GM19397 (cell line): ENCODE data around the gene HOXB6.

Experiments
- ATAC-seq: cut with Tn5 transposase; IDR thresholded peaks from one replicate; pipeline ENCODE4 v1.9.1; 2021; ENCODE audit warnings: mild to moderate bottlenecking, moderate library complexity; ENCODE audit not compliant: unreplicated experiment

The HOXB6 gene

DNA sequence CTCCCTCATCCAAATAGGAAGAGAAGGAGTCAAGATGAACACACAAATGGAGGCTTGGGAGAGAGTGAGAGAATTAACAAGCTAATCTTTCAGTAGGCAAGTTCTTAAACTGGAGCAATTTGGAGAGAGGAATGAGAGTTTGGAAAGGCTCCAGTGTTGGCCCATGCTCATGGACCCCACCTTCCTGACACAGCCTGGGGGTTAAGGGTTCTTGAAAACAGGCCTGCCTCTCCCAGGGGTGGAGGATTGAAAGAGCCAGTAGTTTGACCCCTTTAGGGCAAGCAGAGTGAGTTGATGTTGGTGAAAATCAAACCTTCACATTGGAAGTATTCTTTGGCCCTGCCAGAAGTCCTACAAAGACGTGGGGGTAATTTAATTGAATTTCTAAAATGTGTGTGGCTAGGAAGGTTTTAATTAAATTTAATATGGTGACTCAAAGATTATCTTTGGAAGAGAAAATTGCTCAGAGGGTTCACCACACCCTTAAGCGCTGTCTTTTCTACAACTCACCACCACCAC is 20.5 kb downstream of the HOXB6 start:
- no peak for ATAC-seq

DNA sequence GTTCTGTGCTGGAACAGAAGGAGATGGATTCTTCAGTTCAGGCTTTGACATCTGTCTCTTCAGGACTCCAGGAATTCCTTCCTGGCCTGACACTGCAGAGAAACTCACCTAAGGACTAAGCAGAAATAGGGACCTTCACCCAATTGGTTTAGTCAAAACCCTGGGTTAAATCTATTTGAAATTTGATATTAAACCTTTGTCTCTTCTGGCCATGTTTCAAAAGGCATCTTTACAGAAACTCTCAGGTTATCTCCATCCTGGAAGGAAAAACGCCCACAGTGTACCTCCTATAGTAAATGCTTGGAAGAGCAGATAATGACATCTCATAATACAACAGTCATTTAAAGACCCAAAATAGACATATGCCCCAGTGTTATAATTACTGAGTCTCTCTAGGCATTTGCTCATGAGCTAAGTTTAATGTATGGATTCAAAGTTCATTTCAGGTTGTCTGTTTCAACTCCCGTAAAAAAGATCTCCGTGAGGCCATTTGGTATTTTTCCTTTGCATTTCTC is 21.0 kb downstream of the HOXB6 start:
- no peak for ATAC-seq

DNA sequence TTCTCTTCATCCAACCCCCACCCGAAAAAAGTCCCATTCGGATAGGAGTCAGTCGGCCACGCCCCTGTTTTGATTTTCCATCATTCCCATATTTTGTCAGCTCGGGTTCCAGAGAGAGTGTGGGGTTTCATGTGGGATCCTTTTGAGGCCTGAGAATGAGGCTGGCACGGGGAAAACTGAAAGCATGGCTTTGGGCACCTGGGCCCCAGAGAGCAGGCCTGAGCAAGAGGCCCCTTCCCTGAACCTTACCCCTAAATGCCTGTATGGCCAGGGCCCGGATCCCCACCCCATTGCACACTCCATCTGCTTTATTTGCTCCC is 22.1 kb downstream of the HOXB6 start:
- ATAC-seq, result no peak

DNA sequence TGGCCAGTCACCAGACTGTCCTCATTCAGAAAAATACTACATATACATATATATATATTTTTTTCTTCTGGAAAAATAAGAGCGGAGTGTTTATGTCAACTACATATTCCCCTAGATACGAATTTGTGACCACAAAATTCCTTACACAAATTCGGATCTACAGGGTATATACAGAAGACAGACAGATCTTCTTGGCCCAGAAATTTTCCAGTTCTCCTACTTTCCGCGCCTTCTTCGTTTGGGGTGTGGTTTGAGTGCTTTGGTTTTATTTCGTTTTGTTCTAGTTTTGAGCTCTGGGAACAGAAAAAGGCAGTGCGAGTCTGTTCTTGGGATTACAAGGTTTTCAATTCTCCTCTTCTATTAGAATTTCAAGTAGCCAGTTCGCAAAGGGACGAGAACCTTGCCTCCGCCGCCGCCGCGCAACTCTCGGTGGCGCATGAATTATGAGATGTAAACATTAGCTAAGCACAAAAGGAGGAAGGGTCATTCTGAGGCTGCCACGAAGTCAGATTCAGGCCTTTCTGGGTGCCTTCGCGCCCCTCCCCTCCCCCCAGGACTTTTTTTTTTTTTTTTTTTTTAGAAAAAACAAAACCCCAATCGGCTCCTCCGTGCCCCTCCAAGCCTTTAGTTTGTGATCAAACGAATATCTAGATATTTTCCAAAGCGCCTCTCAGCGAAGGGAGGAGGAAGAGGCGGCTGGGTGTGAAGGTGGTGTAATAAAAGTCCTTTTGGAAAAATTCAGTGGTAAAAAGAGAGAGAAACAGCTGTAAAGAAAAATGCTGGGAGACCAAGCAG is 24.8 kb downstream of the HOXB6 start:
- no peak for ATAC-seq

DNA sequence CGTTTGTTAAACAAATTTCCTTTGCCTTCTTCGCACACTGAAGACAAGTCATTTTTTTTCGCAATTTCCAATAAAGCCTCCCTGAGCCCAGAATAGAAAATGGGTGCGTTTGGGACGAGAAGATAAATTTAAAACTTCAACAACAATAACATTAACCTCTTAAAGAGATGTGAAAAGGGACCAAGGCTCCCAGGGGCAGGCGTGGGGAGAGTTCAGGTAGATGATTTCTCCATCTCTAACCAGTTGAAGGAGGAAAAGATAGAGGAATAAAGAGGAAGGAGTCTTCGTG is 25.4 kb downstream of the HOXB6 start:
- ATAC-seq, result no peak

DNA sequence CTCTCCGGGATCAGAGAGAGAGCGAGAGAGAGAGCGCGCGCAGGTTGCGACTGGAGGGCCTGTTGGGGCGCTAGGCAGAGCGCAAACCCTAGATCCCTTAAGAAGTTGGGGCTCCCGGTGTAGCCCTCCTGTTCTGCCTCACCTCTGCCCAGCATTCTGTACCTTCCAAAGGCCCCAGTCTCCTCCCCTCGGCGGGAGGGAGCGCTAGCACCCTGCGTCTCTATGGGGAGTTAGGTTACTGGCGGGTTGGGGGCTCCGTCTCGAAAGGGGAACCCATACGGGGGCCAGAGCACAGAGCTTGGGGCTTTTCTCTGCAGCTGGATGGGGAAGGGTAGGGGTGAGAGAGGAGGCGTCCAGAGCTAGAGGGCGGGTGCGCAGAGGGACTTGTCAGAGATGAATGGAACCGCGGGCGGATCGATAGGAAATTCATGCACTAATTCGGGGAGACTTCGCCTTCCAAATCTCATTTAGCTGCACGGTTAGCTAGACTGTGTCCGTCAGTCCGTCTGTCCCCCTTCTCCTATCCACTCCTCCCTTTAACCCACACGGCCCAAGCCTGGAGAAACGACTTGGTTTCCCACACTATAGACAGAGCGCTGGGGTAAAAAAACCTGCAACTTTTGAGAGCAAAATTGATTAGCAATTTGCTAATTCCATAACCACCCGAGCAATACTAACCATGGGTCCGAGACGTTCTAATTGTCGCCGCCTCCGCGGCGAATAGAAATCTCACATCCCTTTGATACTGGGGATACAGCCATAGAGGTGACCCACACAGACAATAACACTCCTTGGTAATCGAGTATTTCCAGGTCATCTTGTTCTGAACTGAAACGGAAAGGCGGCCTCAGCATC is 25.9 kb downstream of the HOXB6 start:
- ATAC-seq, result peak; percentile 25

DNA sequence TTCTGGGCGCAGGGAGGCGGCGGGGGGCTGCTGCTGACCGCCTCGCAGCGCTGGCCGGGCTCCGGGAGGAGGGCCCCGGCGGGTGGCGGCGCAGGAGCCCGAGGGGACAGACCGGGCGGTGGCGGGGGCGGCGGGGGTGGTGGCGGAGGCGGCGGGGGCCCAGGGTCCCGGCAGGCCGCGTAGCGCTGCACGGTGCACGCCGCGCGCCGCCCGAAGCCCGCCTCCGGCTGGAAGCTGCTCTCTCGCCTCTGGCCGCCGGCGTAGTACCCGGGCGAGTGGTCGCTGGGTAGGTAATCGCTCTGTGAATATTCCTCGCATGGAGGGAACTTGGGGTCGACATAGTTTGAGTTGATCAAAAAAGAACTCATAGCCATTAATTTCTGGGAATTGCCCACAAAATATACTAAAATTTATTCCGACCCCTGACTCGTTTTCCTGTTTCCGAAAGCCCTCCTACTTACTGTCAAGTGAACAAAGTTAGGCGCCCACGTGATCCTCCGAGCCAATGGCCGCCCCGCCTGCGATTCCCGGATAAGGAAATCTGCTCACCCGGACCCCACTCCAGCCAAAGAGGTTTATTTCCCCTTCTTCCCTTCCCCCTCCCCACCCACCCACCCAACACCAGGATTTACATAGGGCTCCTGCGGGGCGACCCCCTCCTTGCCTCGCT is 26.7 kb downstream of the HOXB6 start, which contains the start of gene HOXB4:
Gene HOXB4 (minus strand): TSS at position 405 of the 670 bp plus-strand sequence. CDS start 31 bp downstream, at position 374.
- peak; percentile 50 for ATAC-seq

DNA sequence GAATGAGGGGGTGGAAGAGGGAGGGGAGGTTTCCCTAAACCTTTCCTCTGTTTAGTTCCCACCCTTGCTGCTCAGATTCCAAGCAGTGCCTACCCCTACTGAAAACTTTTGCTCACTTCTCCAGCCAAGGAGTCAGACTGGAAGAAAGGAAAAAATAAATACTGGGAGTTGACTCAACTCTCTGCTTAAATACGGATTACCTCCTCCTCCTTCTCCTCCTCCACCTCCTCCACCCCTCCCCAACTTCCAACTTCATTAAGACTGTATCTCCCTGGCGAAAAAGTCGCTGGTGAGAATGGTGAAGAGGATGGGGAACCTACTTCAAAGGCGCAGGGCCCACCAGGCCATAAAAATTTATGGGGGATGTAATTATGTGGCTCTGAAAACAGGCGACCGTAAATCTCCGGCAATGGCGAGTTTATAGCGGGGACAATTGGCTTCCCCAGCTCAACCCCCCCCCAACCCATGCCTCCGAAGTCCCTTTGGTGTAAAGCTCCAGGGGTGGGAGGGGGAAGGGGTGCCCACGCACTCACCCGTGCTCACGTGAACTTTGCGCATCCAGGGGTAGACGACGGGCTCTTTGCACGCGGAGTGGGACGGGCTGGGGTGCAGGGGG is 27.3 kb downstream of the HOXB6 start:
- peak; percentile 7 for ATAC-seq

DNA sequence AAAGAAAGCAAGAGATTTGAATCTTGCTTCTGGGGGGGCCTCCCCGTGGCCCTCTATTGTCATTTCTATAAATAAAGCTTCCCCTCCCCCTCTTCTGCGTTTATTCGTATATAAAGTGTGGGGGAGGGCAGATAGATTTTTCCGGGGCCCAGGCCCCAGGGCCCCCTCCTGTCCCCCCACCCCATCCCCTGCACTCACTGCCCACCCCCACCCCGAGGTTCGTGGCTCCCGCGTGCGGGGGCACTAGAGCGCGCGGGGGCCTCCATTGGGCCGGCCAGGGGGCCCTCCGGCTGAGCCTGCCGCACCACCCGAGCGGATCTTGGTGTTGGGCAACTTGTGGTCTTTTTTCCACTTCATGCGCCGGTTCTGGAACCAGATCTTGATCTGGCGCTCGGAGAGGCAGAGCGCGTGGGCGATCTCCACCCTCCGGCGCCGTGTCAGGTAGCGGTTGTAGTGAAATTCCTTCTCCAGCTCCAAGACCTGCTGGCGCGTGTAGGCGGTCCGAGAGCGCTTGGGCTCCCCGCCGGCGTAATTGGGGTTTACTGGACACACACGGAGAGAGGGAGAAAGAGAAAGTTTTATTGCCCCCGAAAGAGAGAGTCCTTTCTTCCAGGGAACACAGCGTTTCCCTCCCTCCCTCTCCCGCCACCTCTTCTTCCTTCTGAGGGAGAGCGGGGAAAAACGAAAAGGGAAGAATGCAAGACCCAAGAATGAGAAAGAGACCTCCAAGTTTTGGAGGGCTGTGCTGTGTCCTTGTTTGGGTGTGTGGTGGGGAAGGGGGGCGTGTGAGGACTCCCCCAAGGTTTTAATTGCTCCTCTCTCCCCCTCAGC is 28.1 kb downstream of the HOXB6 start:
- ATAC-seq, result no peak

DNA sequence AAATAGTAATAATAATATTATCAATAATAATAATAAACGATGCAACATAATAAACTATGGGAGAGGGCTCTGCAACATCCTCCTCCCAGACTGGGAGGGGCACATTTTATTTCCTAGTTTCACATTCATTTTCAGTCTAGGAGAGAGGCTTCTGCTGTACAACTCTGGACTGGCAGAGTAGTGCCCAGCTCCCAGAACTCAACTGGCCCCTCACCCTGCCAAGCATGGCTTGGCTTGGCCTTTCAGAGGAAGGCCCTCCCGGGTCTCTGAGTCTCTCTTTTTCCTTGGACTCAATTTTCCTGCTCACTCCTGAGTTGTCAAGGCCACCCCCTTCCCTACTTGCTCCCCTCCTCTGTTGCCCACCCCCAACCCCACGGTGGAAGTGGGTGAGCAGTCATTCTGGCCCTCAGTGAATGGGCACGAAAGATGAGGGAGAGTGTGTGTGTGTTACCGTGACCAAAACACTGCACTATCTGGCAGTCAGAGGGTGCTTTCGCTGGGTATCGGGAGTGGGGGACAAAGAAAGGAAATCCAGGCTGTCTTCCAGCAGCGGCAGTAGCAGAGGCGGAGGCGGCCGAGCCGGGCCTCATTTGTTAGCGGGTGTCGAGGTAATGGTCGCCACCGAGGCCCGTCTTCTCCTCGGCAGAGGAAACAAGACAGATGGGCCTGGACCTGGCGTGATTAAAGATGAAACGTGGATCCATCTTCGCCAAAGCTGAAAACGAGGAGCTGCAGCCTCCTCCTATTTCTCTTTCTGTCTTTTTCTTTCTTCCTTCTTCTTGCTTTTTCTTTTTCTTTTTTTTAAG is 28.9 kb downstream of the HOXB6 start:
- no peak for ATAC-seq

DNA sequence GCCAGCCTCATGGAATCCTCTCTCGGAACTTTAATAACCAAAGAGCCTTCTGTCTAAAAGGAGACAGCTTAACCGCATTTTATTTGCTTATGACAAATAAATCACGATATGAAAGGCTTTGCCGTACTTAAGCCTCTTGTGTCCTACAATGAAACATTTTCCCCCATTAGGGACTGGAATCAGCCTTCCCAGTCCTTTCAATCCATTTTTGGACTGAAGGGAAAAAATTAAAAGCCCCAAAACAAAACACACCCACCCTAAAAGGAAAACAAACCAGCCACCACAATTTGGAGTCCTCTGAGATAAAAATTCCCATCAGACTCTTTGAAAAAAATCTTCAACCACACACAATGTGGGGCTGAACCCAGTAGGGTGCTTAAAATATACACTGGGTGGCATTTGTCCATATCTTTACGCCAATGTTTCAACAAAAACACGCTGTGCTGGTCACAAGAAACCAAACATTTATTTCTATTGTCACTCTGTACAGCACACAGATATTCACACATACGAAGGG is 29.7 kb downstream of the HOXB6 start:
- no peak for ATAC-seq

DNA sequence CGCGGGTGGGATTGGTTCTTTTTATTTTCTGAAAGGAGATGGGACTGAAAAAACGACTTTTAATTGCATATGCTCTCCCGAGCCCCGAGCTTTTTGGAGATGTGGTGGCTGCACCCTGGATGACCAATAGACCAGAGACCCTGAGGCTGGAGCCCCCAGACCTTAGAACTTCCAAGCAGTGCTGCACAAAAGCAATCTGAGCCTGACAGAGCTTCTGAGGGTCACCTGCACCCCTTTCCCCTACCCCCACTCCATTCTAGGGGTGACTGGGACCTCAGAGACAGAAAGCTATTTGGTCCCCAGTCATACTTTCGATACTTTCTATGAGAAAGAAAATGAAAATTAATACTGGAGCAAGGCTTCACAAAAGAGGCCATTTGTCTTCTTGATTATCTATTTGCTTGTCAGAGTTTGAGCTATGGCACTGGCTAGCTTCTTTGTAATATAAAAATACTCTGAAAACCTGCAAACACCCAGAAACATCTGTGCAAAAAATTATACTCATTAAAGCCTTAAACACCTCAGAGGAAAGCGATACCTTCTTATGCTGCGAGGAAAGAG is 30.2 kb downstream of the HOXB6 start:
- no peak for ATAC-seq

DNA sequence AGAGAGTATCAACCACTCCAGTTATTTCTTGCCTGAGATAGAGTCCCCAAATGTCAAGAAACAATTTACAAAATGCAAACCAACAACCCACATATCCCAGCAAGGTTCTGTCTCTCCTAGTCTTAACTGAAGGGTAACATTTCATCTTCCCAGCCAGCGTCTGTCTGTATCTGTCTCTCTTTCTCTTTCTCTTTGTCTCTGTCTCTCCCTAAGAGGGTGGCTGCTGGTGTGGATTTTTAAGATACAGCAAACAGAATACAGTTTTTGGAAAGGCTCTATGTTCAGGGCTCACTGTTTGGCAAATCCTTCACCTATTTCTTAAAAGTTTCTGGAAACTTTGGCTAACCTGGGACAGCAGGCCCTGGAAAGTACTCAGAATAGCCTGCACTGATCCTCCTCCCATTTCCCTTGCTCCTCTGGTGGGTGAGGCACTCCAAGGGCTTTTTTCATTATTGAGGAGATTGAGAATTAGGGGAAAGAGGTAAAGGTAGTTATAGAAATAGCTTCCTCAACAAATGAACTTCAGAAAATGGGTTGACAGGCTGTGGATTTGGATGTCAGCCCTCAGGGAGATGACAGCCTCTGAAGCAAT is 32.9 kb downstream of the HOXB6 start:
- no peak for ATAC-seq

DNA sequence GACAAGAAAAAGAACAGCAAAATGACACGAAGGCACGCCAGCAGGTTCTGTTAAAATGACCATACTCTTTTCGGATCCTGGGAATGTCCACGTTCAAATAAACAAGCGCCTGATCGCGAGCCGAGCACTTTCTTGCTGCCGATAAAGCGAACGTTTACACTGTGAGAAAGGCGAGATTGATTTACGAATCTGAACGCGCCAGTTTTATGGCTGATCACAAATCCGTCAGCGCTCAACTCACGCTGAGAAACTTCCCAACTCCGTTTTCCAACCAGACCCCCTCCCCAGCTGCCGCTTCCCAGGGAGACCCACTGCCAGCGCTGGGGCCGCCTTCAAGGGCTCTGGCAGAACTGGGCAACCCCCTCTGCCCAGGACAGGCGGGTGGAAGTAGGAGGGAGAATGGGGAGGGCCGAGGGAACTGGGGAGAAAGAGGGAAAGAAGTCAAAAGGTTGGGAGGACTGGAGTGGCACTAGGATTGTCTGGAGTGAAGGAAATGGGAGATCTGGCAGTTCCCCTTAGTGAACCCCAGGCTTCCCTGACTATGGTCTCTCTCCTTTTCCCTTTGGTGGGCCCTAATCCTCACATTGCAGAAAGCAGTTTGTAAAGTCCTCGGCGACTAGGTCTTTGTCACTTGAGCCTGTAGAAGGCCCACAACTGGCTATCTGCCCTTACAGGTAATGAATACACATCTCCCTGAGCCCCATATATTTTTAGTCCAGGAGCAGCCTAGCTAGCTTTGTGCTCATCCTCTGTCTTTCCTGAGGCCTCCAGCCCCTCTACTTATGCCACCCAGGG is 33.6 kb downstream of the HOXB6 start:
- no peak for ATAC-seq

DNA sequence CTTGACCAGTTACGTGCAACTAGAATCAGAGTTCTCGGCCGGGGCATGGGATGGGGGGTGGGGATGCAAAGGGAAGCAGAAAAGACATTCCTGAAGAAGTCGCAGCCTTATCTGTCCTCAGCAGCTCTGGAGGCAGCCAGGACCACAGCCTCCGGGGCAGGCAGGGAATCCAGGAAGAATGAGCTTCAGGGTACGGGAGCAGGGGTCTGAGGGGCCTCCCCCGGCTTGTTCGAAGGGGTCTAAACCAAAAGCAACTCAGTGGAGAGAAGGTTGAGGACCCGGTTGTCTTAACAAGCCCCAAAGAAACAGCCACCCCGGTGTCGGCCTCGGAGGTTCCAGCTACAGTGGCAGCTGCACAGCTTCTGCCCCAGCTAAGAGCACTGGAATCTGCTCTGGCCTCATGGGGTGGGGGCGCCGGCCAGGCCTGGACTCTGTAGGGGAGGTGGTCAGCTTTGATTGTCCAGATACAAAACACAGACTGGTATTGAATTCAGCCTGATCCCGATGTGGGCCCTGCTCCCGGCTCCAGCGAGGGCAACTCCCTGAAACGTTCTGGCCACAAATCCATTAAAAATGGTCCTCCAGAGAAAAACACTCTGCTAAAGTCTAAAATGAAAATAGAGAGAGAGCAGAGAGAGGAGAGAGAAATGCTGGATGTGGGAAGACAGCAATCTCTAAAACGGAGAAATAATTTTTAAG is 34.3 kb downstream of the HOXB6 start:
- ATAC-seq, result no peak

DNA sequence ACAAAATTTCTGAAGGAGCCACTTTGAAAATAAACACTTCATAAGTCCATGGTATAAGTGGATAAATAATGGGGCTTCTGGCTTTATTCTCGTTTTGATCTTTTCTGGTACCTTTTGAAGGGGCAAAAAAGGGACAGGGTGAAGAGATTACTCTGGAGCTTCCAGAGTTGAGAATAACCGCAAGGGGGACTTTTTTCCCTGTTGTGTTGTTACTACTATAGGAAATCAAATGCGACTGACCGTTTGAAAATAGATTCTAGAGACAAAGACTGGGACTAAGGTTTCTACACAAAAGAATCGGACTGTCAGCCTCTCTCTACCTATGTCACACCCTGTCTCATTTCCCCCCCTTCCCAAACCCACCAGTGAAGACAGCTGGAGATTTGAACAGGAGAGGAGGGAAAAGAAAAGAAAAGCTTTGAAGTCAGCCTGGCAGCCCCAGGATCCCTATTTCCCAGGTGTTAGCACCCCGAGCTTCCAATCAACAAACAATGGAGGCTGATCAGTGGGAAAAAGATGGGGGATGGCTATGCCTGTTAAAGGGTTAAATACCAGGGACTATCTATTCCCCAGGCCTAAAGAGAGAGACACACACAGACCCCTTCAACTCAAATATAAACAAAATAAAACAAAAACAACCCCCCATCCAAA is 35.0 kb downstream of the HOXB6 start:
- ATAC-seq, result no peak

DNA sequence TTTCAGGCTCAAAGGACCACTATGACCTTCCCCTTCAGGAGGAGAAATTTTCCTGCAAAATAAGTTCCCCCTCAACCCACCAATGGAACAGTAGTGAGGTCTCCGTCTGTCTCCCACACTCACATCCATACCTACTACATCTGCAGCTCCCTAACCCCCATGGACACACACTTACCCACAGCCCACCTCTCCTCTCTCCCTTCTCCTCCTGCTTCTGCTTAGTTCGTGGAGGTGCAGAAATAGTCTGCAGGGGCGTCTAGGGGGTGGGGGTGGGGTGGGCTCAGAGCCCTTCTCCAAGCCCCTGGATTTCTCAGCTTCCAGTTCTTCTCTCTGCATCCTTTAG is 35.6 kb downstream of the HOXB6 start:
- no peak for ATAC-seq
